Erythroblast (primary cell): Measurements from ENCODE around the gene DRC1.

Experiments used
- GATA1 ChIP-seq: IDR thresholded peaks from 2 replicates; pipeline ENCODE4 v1.6.1; 2011; ENCODE audit warnings: low read depth, mild to moderate bottlenecking, control low read depth, low read length, moderate library complexity
- POLR2A ChIP-seq: IDR thresholded peaks from 2 replicates; pipeline ENCODE4 v1.6.1; 2011; ENCODE audit warnings: mild to moderate bottlenecking, low read length

- TF ChIP-seq POLR2A (no peak), GATA1 (no peak)
Observed at GRCh38 chr2:26475037-26475436, 73.3 kb downstream of the DRC1 start.
